Hepatocyte (in vitro differentiated cells): Measurements from ENCODE around the gene CORO6. TPM values are rescaled to one million over a fixed set of nuclear protein-coding genes. Genes with fewer than 3 reads are reported as not detected.
A peak's percentile ranks its signal among the peaks of the same experiment; 100 is the strongest.

ENCODE experiments used
- DNase-seq: peaks from one replicate; pipeline ENCODE4 v3.0.0-alpha.2; 2016; ENCODE audit warnings: low spot score
- H2AFZ ChIP-seq: fragments of 200-600 bp; sonication (generic); 2 replicates; pipeline ENCODE4 v1.6.0; 2016; ENCODE audit warnings: antibody characterized with exemption, mild to moderate bottlenecking
- H3K27ac ChIP-seq: fragments of 200-600 bp; sonication (generic); 2 replicates; pipeline ENCODE4 v1.5.1; 2016; ENCODE audit warnings: mild to moderate bottlenecking
- H3K27me3 ChIP-seq: fragments of 200-600 bp; sonication (generic); 2 replicates; pipeline ENCODE4 v1.6.1; 2016
- H3K36me3 ChIP-seq: fragments of 200-600 bp; sonication (generic); replicated peaks from 2 replicates; pipeline ENCODE4 v1.5.1; 2016; ENCODE audit warnings: low read depth; ENCODE audit not compliant: insufficient read depth
- H3K4me1 ChIP-seq: fragments of 200-600 bp; sonication (generic); 2 replicates; pipeline ENCODE4 v1.5.1; 2016; ENCODE audit warnings: mild to moderate bottlenecking, moderate library complexity; ENCODE audit not compliant: insufficient read depth
- H3K4me2 ChIP-seq: fragments of 200-600 bp; sonication (generic); 2 replicates; pipeline ENCODE4 v1.6.0; 2016
- H3K4me3 ChIP-seq: fragments of 200-600 bp; sonication (generic); 2 replicates; pipeline ENCODE4 v1.5.1; 2016; ENCODE audit warnings: mild to moderate bottlenecking
- H3K79me2 ChIP-seq: fragments of 200-600 bp; sonication (generic); 2 replicates; pipeline ENCODE4 v1.6.0; 2017; ENCODE audit warnings: mild to moderate bottlenecking
- H3K9me2 ChIP-seq: fragments of 200-600 bp; sonication (generic); replicated peaks from 2 replicates; pipeline ENCODE4 v1.6.0; 2017; ENCODE audit warnings: mild to moderate bottlenecking; ENCODE audit not compliant: insufficient read depth
- H3K9me3 ChIP-seq: fragments of 200-600 bp; sonication (generic); 2 replicates; pipeline ENCODE4 v1.5.1; 2016; ENCODE audit warnings: low read depth, mild to moderate bottlenecking
- H4K20me1 ChIP-seq: fragments of 200-600 bp; sonication (generic); 2 replicates; pipeline ENCODE4 v1.6.0; 2016; ENCODE audit warnings: mild to moderate bottlenecking; ENCODE audit not compliant: insufficient read depth, poor library complexity, severe bottlenecking
- CTCF ChIP-seq: fragments of 200-600 bp; sonication (generic); IDR thresholded peaks from 2 replicates; pipeline ENCODE4 v1.5.1; 2016; ENCODE audit warnings: antibody characterized with exemption, mild to moderate bottlenecking; ENCODE audit not compliant: poor library complexity
- EZH2 ChIP-seq: fragments of 200-600 bp; sonication (generic); IDR thresholded peaks from 2 replicates; pipeline ENCODE4 v1.6.1; 2016; ENCODE audit warnings: antibody characterized with exemption, mild to moderate bottlenecking, borderline replicate concordance
- EZH2phosphoT487 ChIP-seq: fragments of 200-600 bp; sonication (generic); IDR thresholded peaks from one replicate; pipeline ENCODE4 v1.6.1; 2018; ENCODE audit warnings: antibody characterized with exemption, mild to moderate bottlenecking, low read depth, moderate library complexity; ENCODE audit not compliant: unreplicated experiment, severe bottlenecking
- WGBS: methylation state at CpG from one replicate; pipeline ENCODE4 v1.1.6; 2016; ENCODE audit warnings: low lambda C conversion rate; ENCODE audit errors: missing lambda C conversion rate; 5-methylcytosine and 5-hydroxymethylcytosine counted together
- polyA plus RNA-seq: library from polyadenylated mRNA; unstranded; fragments of >200 nt; fragmentation: Nextera tagmentation; extraction: Ambion mirVana; gene quantifications from 2 replicates; pipeline ENCODE4 v1.2.1, GENCODE V29; 2016
- total RNA-seq: library from RNA; depleted of rRNA; stranded (reverse); fragments of >200 nt; gene quantifications from 2 replicates; pipeline ENCODE4 v1.2.3, GENCODE V29; 2014

The CORO6 gene
- total and polyA plus RNA-seq, 2 experiments from 2014 or later, result 0.83 to 1.9 TPM

GRCh38 chr17:29574732-29575510, 47.8 kb downstream of the CORO6 start:
- Histone ChIP-seq H3K79me2 (peaks cover 17% of the 10 kb centered on the region), H3K9me3 (no peaks in the 10 kb centered on the region), H3K36me3 (no peaks in the 10 kb centered on the region), H3K4me3 (no peak overlapping the region), H4K20me1 (no peaks in the 10 kb centered on the region), H3K9me2 (no peaks in the 10 kb centered on the region), H3K4me1 (peaks cover 19% of the 10 kb centered on the region), H3K27me3 (no peaks in the 10 kb centered on the region), H2AFZ (no peak overlapping the region), H3K27ac (peak overlapping the region; percentile 91), H3K4me2 (peak overlapping the region; percentile 40)
- TF ChIP-seq EZH2phosphoT487 (no peak), CTCF (no peak), EZH2 (no peak)
- peak; percentile 91 for DNase-seq
- WGBS, result 67% methylated on average over 17 of the region's 17 CpGs

- H4K20me1 ChIP-seq, result no peaks in the 10 kb centered on the region
- H3K79me2 ChIP-seq, result peaks cover 25% of the 10 kb centered on the region
- H3K9me3 ChIP-seq, result no peaks in the 10 kb centered on the region
- H3K4me2 ChIP-seq, result no peak overlapping the region
- no peaks in the 10 kb centered on the region for H3K36me3 ChIP-seq
- H3K27me3 ChIP-seq, result no peaks in the 10 kb centered on the region
- 91% methylated on average over 13 of the region's 14 CpGs for WGBS
- TF ChIP-seq CTCF, result no peak
- TF ChIP-seq EZH2phosphoT487, result no peak
- no peak for TF ChIP-seq EZH2
- no peak overlapping the region for H3K4me3 ChIP-seq
- H3K9me2 ChIP-seq, result no peaks in the 10 kb centered on the region
- H2AFZ ChIP-seq, result no peak overlapping the region
- peaks cover 26% of the 10 kb centered on the region for H3K4me1 ChIP-seq
- H3K27ac ChIP-seq, result peak overlapping the region; percentile 91
- DNase-seq, result no peak
Measured at GRCh38 chr17:29573871-29574731, 48.6 kb downstream of the CORO6 start.

- H3K36me3 ChIP-seq, result no peaks in the 10 kb centered on the region
- H4K20me1 ChIP-seq, result no peaks in the 10 kb centered on the region
- H3K4me3 ChIP-seq, result no peak overlapping the region
- no peaks in the 10 kb centered on the region for H3K9me2 ChIP-seq
- no peak overlapping the region for H3K4me2 ChIP-seq
- TF ChIP-seq EZH2phosphoT487 (no peak), EZH2 (no peak), CTCF (no peak)
- 92% methylated on average over 6 of the region's 6 CpGs for WGBS
- H2AFZ ChIP-seq, result no peak overlapping the region
- H3K79me2 ChIP-seq, result peaks cover 25% of the 10 kb centered on the region
- no peaks in the 10 kb centered on the region for H3K27me3 ChIP-seq
- H3K9me3 ChIP-seq, result no peaks in the 10 kb centered on the region
- DNase-seq, result no peak
- H3K4me1 ChIP-seq, result peaks cover 27% of the 10 kb centered on the region
- H3K27ac ChIP-seq, result peak overlapping the region; percentile 91
Measured at GRCh38 chr17:29573558-29573869, 49.2 kb downstream of the CORO6 start.
